Thyroid gland (tissue), 4 donors: ENCODE data around the gene DMD. TPM values are rescaled to one million over a fixed set of nuclear protein-coding genes. Genes with fewer than 3 reads are reported as not detected.

Source experiments
- DNase-seq, 2 donors: peaks; one replicate each; pipeline ENCODE4 v3.0.0-alpha.2; 2019
- H3K27ac ChIP-seq, 3 donors: fragments of 200-600 bp; sonication (generic); 1 replicate in 2 of 3; 2 replicates in 1 of 3; pipeline ENCODE4 v1.5.1; 2016 to 2019; ENCODE audit warnings: mild to moderate bottlenecking in 1 of 3, moderate library complexity in 1 of 3
- H3K27me3 ChIP-seq: fragments of 200-600 bp; sonication (generic); one replicate; pipeline ENCODE4 v1.5.1; 2019
- H3K36me3 ChIP-seq, 2 donors: fragments of 200-600 bp; sonication (generic); one replicate each; pipeline ENCODE4 v1.5.1; 2016 to 2019
- H3K4me1 ChIP-seq, 2 donors: fragments of 200-600 bp; sonication (generic); one replicate each; pipeline ENCODE4 v1.5.1; 2017 to 2019
- H3K4me3 ChIP-seq, 3 donors: fragments of 200-600 bp; sonication (generic); replicated peaks in 1 of 3; 1 replicate in 2 of 3; 2 replicates in 1 of 3; pipeline ENCODE4 v1.5.1; 2016; ENCODE audit warnings: mild to moderate bottlenecking in 1 of 3
- H3K9me3 ChIP-seq: fragments of 200-600 bp; sonication (generic); one replicate; pipeline ENCODE4 v1.5.1; 2017
- CTCF ChIP-seq, 6 experiments: fragments of 200-600 bp in 3 of 6; fragments of 450-650 bp in 3 of 6; sonication (generic) in 3 of 6; IDR thresholded peaks; one replicate each; pipeline ENCODE4 v1.5.1; 2016 to 2019; ENCODE audit warnings: antibody characterized with exemption in 6 of 6, mild to moderate bottlenecking in 2 of 6, inconsistent platforms in 1 of 6, moderate library complexity in 1 of 6
- POLR2A ChIP-seq, 2 donors: fragments of 450-650 bp; IDR thresholded peaks; one replicate each; pipeline ENCODE4 v1.6.1; 2017; ENCODE audit warnings: antibody characterized with exemption in 2 of 2, mild to moderate bottlenecking in 2 of 2, moderate library complexity in 1 of 2
- WGBS, 2 donors: methylation state at CpG; one replicate each; pipeline ENCODE4 v1.1.5; 2017; 5-methylcytosine and 5-hydroxymethylcytosine counted together
- intact Hi-C: fragments of 100-400 bp; cut with DNase I; formaldehyde crosslinking; loops from one replicate; pipeline ENCODE4 v1.15.1; 2023
- total RNA-seq, 4 donors: library from RNA; depleted of rRNA; stranded (reverse); fragments of >200 nt; gene quantifications; one replicate each; pipeline ENCODE4 v1.2.3, GENCODE V29; 2016

Gene DMD
- total RNA-seq, 4 donors from 2014 or later, result 16.5 to 24.0 (median 21.7) TPM

- intact Hi-C loops, result no loop called here
- Histone ChIP-seq H3K27ac (no peak overlapping the region), H3K36me3 (no peaks in the 10 kb centered on the region), H3K9me3 (no peaks in the 10 kb centered on the region), H3K4me1 (no peaks in the 10 kb centered on the region), H3K27me3 (no peaks in the 10 kb centered on the region), H3K4me3 (no peak overlapping the region)
- no peak for TF ChIP-seq CTCF (IDR thresholded peaks at IDR 0.05)
- no peak for TF ChIP-seq POLR2A (IDR thresholded peaks at IDR 0.05)
- WGBS, 2 donors, result 59 to 67% methylated on average over 6 to 7 of the region's 7 CpGs
- no peak for DNase-seq
Measured at GRCh38 chrX:31820430-31821210, 1390.7 kb downstream of the DMD start.

DNA sequence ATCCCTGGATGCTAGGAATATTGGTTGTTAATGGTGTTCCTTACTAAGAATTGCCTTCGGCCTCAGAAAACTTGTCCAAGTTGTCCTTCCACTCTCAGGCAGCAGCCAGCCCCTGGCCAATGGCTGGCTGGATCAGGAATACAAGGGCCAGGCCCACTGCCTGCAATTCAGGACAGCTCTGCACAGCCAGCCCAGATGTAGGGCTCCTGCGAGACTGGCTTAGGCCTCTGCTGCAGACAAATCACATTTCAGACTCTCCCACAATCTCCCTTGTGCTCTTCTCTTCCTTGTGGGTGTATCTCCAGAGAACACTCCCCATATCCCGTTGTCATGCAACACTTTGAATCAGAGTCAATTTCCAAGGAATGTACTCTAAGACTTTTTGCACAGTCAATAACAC, 1391.9 kb downstream of the DMD start:
- TF ChIP-seq POLR2A (IDR thresholded peaks at IDR 0.05) (no peak), CTCF (IDR thresholded peaks at IDR 0.05) (no peak)
- no peak overlapping the region for H3K4me3 ChIP-seq

DNA sequence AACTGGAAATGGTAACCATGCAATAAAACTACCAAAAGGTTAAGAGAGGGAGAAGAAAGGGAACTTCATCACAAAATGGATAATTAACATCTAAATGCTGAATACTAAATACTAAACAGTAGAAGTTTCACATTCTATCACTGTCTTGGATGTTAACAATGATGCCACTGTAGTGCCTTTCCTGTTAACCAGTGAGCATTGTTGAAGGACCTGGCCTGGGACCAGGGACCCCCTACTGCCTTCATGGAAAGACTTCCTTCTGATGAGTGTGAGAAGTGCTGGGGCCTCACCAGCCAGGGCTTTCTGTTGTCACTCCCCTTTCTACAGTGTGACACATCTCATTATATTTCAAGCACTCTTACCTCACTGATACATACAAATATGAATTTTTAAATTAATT, 1400.2 kb downstream of the DMD start:
- DNase-seq, result no peak
- Histone ChIP-seq H3K27ac (no peak overlapping the region), H3K9me3 (no peaks in the 10 kb centered on the region), H3K4me3 (no peak overlapping the region), H3K4me1 (no peaks in the 10 kb centered on the region), H3K27me3 (no peaks in the 10 kb centered on the region), H3K36me3 (no peaks in the 10 kb centered on the region)
- intact Hi-C loops, result no loop called here
- no peak for TF ChIP-seq POLR2A (IDR thresholded peaks at IDR 0.05)
- TF ChIP-seq CTCF (IDR thresholded peaks at IDR 0.05), result no peak

More for the DNA sequence above, 1391.9 kb downstream of the DMD start:
- 53% methylated on average over 2 to 3 of the region's 3 CpGs for WGBS, 2 donors
- Histone ChIP-seq H3K36me3 (no peaks in the 10 kb centered on the region), H3K4me1 (no peaks in the 10 kb centered on the region), H3K9me3 (no peaks in the 10 kb centered on the region), H3K27me3 (no peaks in the 10 kb centered on the region), H3K27ac (no peak overlapping the region)
- no peak for DNase-seq
- intact Hi-C loops, result no loop called here

- no peak for TF ChIP-seq POLR2A (IDR thresholded peaks at IDR 0.05)
- TF ChIP-seq CTCF (IDR thresholded peaks at IDR 0.05), result no peak
- intact Hi-C loops, result no loop called here
- Histone ChIP-seq H3K4me3 (no peak overlapping the region), H3K4me1 (no peaks in the 10 kb centered on the region), H3K27ac (no peak overlapping the region), H3K27me3 (no peaks in the 10 kb centered on the region), H3K36me3 (no peaks in the 10 kb centered on the region), H3K9me3 (no peaks in the 10 kb centered on the region)
- WGBS, 2 donors, result 74 to 81% methylated on average over 2 of the region's 2 CpGs
- DNase-seq, result no peak
Measured at GRCh38 chrX:31808357-31808756, 1403.0 kb downstream of the DMD start.

DNA sequence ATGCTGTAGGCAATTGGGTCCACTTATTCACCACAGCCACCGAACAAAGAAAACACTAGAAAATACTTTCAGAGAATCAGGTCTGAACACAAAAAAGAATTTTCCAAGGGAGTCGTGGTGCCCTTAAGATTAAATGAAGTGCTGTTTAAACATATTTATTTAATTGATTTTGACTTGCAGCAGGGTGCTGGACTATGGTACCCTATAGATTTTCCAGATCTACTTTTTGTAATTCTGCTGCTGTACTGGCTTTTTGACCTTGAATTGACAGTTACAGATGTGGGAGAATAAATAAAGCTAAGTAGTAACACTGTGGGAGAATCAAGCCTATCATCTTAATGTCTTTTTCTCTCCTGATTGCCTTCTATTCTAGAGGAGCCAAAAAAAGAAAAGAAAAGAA, 1404.2 kb downstream of the DMD start:
- TF ChIP-seq CTCF (IDR thresholded peaks at IDR 0.05) (no peak), POLR2A (IDR thresholded peaks at IDR 0.05) (no peak)
- Histone ChIP-seq H3K27me3 (no peaks in the 10 kb centered on the region), H3K27ac (no peak overlapping the region), H3K9me3 (no peaks in the 10 kb centered on the region), H3K4me1 (no peaks in the 10 kb centered on the region), H3K4me3 (no peak overlapping the region), H3K36me3 (no peaks in the 10 kb centered on the region)
- WGBS, 2 donors, result 41 to 57% methylated on average over 2 of the region's 2 CpGs
- no peak for DNase-seq
- intact Hi-C loops, result no loop called here
